ENCODE measurements around the gene DENND4C. TPM values are rescaled to one million over a fixed set of nuclear protein-coding genes. Genes with fewer than 3 reads are reported as not detected.
"Not testable (repeated sequence)": the region's sequence is repeated elsewhere in the genome, so short reads cannot be mapped to it uniquely, and the experiment has no call there.

Gene DENND4C
- polyA plus RNA-seq, 3 donors: 37.4 to 57.9 (median 50.0) TPM

DNA sequence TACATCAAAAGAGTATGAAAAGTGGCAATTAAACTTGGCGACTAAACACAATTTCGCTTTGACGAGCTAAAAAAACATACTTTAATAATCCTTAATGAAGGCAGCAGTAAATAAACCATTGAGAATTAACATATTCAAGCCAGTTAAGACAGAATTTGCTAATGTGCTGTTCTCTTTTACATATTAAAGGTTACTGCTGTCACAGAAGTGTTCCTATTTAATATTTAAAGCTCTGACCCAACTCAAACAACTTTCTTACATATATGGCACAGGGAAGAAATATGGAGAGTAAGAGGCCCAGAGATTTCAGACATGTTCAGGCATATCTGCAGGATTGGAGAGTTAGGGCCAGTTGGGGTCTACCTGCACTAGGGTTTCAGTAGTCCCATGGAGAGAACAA is 16.7 kb upstream of the DENND4C start:
- no peak for DNase-seq

DNA sequence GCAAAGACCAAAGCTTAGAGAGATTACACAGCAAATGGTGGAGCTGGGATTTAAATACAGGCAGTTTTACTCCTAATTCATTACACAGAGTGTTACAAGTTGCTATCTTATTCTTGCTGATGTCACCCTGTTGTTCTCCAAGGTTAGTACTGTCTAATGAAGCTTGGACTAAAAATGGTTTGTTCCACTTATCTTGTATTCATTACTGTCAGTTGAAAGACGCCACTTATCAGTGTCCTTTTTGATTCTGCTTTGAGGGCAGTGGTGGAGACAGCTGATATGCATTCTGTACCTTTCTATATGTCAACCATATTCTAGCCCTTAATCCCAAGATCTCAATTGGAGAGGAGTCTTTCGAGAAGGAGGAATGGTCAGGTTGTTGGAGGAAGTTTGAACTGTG is 14.0 kb upstream of the DENND4C start:
- no peak for DNase-seq

DNA sequence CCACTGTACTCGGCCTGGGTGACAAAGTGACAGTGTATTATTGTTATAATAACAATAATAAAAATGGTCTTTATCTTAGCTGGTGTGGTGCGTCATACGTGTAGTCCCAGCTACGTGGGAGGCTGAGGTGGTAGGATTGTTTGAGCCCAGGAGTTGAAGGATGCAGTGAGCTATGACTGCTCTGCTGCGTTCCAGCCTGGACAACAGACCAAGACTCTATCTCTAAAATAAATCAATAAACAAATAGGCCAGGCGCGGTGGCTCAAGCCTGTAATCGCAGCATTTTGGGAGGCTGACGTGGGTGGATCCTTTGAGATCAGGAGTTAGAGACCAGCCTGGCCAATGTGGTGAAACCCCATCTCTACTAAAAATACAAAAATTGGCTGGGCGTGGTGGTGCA is 9.2 kb upstream of the DENND4C start:
- no peak for DNase-seq

DNA sequence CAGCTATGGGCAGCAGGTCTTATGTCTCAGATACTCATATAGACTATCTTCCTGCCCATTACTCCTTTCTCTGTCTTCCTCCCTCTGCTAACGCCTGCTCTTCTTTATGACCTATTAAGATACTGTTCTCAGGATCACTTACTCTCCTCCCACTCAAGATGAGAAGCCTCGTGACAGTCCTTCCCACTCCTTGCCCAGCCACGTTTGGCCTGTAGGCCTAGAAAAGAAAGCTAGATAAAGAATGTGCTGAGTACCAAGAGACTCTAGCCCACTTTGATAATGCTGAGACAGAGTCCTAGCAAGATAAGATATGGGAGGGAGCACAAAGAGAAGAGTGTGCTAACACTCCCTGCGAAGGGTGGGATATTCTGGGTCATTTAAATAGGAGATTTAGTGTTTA is 6.8 kb upstream of the DENND4C start:
- no peak for DNase-seq

DNA sequence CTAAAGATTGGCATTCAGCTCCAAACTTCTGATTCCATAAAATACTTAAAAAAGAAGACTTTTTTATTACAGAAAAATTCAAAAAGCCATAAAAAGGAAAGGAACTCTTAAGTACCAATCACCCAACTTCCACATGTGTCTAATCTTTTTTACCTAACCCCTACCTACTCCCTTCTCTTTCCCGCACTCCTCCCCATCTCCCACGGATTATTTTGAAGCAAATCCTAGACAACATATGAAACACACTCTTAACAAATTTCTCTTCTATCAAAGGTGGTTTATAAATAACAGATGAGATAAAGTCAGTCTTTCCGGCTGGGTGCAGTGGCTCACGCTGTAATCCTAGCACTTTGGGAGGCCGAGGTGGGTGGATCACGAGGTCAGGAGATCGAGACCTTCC is 5.9 kb upstream of the DENND4C start:
- DNase-seq: no peak

DNA sequence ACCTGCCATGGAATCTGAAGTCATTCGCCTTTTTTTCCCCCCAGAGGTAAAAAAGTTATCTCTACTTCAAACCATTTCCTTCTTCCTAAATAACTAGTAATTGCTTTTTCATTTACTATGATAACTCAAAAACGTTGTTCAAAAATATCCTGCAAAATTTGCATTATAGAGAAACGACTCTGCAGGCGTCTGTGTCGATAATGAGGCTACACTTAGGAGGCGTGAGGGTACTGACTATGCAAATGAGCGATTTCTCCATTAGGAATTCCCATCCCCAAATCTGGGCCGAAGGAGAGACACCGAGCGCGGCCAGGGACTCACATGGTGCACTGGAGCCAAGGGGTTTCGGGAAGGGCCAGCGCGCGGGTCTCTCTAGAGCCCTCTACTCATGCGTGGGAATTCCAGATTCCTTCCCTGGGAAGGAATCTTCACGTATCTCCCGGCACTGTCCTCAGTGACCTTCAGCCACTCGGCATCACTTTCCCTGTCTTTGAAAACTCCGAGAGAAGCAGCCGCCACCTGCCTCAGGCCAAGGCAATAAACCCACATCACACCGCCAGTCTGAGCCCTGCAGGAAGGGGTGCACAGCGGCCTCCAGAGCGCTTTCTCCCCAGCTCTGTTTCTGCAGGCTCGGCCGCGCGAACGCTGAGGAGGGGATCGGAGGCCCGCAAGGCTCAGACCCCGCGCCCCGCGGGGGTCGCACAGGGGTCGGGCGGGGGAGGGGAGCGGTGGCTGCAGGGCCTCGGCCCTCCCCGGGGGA is 718 bp upstream of the DENND4C start:
- no peak for DNase-seq

DNA sequence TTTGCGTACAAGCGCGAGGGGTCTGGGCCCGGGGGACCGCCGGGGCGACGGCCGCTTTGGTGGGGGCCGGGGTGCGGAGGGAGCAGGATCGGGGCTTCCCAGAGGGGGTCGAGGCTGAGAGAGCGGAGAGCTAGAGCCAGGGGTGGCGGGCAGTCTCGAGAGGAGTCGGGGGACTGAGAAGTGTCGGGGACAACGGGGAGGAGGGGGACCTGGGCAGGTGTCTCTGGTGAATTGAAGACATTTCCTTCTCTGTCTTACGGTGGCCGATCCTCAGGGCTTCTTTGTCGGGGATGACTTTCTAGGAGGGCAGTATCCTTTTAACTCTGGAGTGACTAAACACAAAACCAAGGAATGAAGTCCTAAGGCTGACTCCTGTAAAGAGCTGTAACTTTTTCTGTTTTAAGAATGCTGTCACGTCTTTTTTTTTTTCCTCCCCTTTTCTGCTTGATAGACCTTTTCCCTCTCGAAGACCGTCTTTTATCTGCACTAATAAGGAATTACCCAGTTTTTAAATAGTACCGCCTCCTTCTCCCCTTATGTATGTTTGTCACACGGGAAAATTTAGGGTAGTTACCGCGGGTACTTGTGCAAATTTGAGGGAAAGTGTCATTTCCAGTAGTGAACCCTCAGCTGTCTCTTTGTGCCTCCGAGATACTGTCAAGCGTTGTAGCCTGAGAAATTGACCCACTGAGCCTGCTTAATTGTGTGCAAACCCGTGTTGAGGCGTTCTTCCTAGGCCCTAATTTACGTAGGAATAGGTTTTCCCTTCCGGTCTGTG is 822 bp downstream of the DENND4C start:
- peak; percentile 44 for DNase-seq

DNA sequence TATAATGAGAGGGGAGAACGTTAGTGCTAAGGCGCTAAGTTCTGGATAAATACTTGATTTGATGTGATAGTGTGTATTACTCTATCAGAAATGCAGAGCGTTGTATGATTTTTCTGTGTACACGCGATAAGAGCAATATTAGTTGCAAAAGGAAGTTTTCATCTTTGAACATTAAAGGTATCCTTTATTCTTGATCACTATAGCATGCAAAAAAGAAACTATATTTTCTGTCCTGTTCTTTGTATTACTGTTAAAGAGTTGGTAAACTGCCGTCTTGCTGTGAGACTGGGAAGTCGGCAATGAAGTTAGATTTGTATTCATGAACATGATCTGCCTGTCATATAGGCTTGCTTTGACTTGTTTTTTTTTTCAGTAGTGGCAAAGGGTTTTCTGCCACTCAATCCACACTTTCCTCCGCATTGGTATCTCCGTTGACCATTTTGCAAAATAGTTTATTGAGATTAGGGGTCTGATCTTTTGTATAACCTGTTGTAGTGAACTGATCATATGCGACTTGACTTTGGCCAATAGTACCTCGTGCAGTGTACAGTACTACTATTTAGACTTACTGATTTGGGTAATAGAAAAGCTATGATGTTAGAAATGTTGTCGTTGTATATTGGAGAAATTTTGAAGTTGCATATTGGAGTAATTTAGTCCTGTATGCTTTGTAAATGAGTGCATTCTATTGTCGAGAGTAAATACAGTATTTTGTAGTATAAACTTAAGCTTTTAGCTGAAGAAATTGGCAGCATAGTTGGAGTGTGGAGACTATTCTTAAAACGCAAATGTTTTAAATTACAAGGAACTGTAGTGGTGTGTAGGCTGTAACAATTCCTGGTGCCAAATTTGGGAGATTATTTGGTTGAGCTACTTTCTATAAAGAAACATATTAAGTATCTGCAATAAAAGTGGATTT is 1.7 kb downstream of the DENND4C start:
- no peak for DNase-seq

DNA sequence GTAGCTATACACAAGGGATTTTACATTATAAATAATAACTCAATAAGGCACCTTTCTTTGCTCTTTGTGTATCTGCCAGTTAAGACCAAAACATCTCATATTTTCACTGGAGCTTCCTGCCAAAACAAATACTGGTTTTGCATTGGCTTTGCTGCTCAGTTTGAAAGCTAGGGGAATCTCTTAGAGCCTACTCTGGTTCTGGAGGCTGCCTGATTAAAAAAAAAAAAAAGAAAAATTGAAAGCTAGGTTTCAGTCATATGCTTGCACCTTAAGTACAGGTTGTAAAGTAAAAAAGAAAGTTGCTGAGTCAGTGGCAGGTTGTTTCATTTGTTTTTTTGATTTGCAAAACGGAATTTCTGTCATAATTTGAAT is 2.3 kb downstream of the DENND4C start:
- no peak for DNase-seq

DNA sequence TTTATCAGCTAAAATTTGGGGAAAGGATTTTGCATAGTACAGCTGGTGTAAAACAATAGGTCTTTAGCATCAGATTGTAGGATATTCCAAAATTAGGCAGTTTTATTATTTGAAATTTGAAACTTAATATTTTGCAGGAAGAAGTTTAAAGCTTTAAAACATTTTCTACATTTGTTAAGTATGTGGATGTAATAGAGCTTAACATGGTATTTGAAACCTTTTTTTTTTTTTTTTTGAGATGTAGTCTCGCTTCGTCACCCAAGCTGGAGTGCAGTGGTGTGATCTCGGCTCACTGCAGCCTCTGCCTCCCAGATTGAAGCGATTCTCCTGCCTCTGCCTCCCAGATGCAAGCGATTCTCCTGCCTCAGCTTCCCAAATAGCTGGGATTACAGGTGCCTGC is 2.9 kb downstream of the DENND4C start:
- DNase-seq: no peak

DNA sequence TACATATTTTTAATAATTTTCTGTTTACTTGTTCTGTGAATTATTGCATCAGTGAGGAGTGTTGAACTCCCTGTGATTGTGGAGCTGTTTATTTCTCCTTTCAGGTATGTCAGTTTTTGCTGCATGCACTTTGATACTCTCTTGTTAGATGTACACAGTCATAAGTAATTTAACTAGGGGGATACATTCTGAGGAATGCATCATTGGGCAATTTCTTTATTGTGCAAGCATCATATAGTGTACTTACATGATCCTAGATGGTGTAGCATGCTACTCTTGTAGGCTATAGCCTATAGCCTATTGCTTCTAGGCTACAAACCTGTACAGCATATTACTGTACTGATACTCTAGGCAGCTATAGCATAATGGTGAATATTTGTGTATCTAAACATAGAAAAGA is 9.5 kb downstream of the DENND4C start:
- no peak for DNase-seq

DNA sequence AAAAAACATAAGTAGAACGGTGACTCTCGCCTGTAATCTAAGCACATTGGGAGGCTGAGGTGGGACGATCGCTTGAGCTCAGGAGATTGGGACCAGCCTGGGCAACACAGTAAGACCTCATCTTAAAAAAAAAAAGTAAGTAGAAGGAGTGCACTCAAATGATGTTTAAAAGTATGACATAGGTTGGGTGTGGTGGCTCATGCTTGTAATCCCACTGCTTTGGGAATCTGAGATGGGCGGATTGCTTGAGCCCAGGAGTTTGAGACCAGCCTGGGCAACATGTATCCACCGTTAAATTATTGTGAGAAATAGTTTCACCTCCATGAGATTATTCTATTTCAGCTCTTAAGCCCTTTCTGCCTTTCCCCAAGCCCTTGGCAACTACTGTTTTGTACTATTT is 11.2 kb downstream of the DENND4C start:
- DNase-seq: no peak

DNA sequence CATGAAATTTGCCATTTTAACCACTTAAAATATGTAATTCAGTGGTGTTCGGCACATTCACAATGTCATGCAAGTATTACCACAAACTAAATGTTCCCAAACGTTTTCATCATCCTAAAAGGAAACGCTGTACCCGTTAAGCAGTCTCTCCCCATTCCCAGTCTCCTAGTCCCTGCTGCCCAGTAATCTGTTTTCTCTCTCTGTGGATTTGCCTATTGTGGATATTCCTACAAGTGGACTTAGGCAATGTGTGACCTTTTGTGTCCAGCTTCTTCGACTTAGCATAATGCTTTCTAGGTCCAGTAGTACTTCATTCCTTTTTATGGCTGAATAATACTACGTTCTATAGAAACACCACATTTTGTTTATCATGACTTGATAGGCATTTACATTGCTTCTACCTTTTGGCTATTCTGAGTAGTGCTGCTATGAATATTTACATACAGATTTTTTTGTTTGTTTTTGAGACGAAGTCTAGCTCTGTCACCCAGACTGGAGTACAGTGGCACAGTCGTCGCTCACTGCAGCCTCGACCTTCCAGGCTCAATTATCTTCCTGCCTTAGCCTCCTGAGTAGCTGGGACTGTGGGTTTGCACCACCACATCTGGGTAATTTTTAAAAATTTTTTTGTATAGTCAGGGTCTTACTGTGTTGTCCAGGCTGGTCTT is 13.0 kb downstream of the DENND4C start:
- DNase-seq: no peak

DNA sequence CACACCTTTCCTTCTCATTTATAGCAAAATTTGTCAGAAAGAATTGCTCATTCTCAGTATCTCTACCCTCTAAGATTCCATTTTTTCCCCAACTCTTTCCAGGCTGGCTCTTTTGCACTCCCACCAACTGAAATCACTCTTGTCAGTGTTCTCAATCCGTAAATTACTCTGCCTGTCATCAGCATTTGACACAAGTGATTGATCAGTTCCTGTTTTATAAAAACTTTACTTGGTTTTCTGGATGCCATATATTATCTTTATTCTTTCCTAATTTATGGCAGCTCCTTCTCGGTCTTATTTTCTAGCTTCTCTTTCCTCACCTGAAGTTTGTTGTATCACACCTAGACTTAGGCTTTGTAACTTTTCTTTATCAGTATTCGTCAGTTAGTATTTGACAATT is 16.4 kb downstream of the DENND4C start:
- no peak for DNase-seq

DNA sequence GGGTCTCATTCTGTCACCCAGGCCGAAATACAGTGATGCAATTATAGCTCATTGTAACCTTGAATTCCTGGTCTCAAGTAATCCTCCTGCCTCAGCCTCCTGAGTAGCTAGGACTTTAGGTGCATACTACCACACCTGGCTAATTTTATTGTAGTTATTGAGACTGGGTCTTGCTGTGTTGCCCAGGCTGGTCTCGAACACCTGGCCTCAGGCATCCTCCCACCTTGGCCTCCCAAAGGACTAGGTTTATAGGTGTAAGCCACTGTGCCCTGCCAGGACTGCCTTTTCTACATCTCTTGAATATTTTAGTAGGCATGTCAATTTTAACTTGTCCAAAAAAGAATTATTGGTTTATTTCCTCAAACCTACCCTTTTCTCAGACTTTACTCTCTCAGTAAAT is 16.9 kb downstream of the DENND4C start:
- no peak for DNase-seq

DNA sequence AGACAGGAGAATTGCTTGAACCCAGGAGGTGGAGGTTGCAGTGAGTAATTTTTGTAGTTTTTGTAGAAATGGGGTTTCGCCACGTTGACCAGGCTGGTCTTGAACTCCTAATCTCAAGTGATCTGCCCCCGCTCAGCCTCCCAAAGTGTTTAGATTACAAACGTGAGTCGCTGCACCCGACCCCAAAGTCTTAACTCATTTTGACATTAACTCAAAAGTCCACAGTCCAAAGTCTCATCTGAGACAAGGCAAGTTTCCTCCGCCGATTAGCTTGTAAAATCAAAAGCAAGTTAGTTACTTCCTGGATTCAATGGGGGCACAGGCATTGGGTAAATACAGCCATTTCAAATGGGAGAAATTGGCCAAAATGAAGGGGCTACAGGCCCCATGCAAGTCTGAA is 19.9 kb downstream of the DENND4C start:
- not testable (repeated sequence) for DNase-seq

DNA sequence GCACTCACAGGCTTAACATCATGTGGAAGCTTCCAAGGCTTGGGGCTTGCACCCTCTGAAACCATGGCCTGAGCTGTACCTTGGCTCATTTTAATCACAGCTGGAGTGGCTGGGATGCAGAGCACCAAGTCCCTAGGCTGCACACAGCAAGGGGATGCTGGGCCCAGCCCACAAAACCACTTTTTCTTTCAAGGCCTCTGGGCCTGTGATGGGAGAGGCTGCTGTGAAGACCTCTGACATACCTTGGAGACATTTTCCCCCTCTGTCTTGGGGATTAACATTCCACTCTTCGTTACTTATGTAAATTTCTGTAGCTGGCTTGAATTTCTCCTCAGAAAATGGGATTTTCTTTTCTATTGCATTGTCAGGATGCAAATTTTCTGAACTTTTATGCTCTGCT is 20.7 kb downstream of the DENND4C start:
- DNase-seq: not testable (repeated sequence)

DNA sequence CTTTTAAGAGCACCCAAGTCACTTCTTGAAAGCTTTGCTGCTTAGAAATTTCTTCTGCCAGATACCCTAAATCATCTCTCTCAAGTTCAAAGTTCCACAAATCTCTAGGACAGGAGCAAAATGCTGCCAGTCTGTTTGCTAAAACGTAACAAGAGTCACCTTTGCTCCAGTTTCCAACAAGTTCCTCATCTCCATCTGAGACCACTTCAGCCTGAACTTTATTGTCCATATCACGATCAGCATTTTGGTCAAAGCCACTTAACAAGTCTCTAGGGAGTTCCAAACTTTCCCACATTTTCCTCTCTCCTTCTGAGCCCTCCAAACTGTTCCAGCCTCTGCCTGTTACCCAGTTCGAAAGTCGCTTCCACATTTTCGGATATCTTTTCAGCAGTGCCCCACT is 21.1 kb downstream of the DENND4C start:
- not testable (repeated sequence) for DNase-seq

DNA sequence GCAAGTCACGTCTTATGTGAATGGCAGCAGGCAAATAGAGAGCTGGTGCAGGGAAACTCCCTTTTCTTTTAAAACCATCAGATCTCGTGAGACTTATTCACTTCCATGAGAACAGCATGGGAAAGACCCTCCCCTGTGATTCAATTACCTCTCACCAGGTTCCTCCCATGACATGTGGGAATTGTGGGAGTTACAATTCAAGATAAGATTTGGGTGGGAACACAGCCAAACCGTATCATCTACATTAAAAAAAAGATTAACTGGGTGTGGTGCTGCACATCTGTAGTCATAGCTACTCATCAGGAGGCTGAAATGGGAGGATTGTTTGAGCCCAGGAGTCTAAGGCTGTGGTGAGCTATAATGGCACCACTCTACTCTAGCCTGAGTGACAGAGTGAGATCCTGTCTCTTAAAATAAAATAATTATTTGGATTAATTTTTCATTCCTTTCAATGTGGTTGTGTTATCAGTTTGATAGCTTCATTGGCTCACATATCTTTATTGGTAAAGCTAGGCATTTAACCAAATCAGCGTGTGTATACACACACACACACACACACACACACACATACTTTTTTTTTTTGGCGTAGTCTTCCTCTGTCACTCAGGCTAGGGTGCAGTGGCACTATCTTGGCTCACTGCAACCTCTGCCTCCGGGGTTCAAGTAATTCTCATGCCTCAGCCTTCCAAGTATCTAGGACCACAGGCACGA is 21.8 kb downstream of the DENND4C start:
- DNase-seq: no peak

DNA sequence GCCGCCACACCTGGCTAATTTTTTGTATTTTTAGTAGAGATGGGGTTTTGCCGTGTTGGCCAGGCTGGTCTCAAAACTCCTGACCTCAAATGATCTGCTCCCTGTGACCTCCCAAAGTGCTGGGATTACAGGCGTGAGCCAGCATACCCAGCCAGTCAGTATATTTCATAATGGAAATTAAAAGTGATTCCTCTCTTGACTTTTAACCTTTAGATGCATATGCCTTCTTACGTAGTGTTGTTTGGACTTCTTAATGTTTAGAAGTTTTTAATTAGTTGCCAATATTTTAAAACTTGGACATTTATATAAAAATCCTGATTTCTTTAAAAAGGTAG is 22.4 kb downstream of the DENND4C start:
- DNase-seq: no peak

DNA sequence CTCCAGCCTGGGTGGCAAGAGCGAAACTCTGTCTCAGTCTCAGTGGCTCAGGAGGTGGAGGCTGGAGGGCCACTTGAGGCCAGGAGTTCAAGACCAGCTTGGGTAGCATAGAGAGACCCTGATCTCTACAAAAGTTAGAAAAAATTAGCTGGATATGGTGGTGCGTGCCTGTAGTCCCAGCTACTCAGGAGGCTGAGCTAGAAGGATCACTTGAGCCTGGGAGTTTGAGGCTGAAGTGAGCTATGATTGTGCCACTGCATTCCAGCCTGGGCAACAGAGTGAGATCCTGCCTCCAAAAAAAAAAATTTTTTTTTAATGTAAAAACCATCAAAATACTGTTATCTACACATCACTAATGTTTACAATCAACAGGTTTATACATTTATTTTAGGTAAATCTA is 24.6 kb downstream of the DENND4C start:
- DNase-seq: no peak
